DND-41 (cell line): Measurements from ENCODE around the gene KLK3.

ENCODE experiments used
- ATAC-seq: fragments of 200-7000 bp; cut with Tn5 transposase; 3 replicates; pipeline ENCODE4 v1.9.1; 2021; ENCODE audit warnings: low read depth; ENCODE audit not compliant: insufficient read depth
- DNase-seq: peaks from one replicate; pipeline ENCODE4 v3.0.0-alpha.2; 2020
- H2AFZ ChIP-seq: 2 replicates; pipeline ENCODE4 v1.6.0; 2012; ENCODE audit warnings: low read depth, low read length
- H3K27ac ChIP-seq: 2 replicates; pipeline ENCODE4 v1.5.1; 2012; ENCODE audit warnings: low read length, inconsistent platforms
- H3K27me3 ChIP-seq: fragments of 200-600 bp; sonication (generic); 2 replicates; pipeline ENCODE4 v1.6.0; 2012; ENCODE audit warnings: low read length, mild to moderate bottlenecking, inconsistent platforms; ENCODE audit not compliant: insufficient read depth, poor library complexity
- H3K36me3 ChIP-seq: 2 replicates; pipeline ENCODE4 v1.5.1; 2012; ENCODE audit warnings: low read length, inconsistent platforms; ENCODE audit not compliant: insufficient read depth
- H3K4me1 ChIP-seq: 2 replicates; pipeline ENCODE4 v1.5.1; 2012; ENCODE audit warnings: mild to moderate bottlenecking, low read length; ENCODE audit not compliant: insufficient read depth
- H3K4me2 ChIP-seq: 2 replicates; pipeline ENCODE4 v1.6.0; 2012; ENCODE audit warnings: mild to moderate bottlenecking, moderate library complexity, low read length, inconsistent platforms; ENCODE audit not compliant: insufficient read depth
- H3K4me3 ChIP-seq, 2 experiments: fragments of 200-600 bp in 1 of 2; shearing (Covaris generic) in 1 of 2; 2 replicates each; pipeline ENCODE4 v1.5.1; 2012 to 2016; ENCODE audit warnings: inconsistent platforms in 2 of 2, low read length in 2 of 2, mild to moderate bottlenecking in 2 of 2, low read depth in 1 of 2, moderate library complexity in 1 of 2
- H3K79me2 ChIP-seq: 2 replicates; pipeline ENCODE4 v1.6.0; 2012; ENCODE audit warnings: low read length, inconsistent platforms; ENCODE audit not compliant: insufficient read depth
- H3K9ac ChIP-seq: 2 replicates; pipeline ENCODE4 v1.6.0; 2012; ENCODE audit warnings: low read depth, mild to moderate bottlenecking, inconsistent platforms, low read length, moderate library complexity
- H3K9me3 ChIP-seq: 2 replicates; pipeline ENCODE4 v1.5.1; 2012; ENCODE audit warnings: low read length, moderate library complexity, mild to moderate bottlenecking, inconsistent platforms; ENCODE audit not compliant: insufficient read depth, severe bottlenecking
- H4K20me1 ChIP-seq: 2 replicates; pipeline ENCODE4 v1.6.0; 2012; ENCODE audit warnings: low read length; ENCODE audit not compliant: insufficient read depth
- CTCF ChIP-seq: IDR thresholded peaks from 2 replicates; pipeline ENCODE4 v1.5.1; 2012; ENCODE audit warnings: borderline replicate concordance, low read length, moderate library complexity, mild to moderate bottlenecking; ENCODE audit not compliant: poor library complexity, severe bottlenecking; ENCODE audit errors: extremely low read depth
- EZH2 ChIP-seq: IDR thresholded peaks from 3 replicates; pipeline ENCODE4 v1.6.1; 2012; ENCODE audit warnings: borderline replicate concordance, low read depth, mild to moderate bottlenecking, moderate library complexity, low read length, inconsistent platforms; ENCODE audit not compliant: severe bottlenecking

KLK3 gene

GRCh38 chr19:50877338-50877737, 22.6 kb downstream of the KLK3 start:
- DNase-seq (no peak), ATAC-seq (no peak)
- Histone ChIP-seq H3K36me3 (no peaks in the 10 kb centered on the region), H3K9me3 (no peaks in the 10 kb centered on the region), H3K27ac (no peak overlapping the region), H3K4me1 (no peaks in the 10 kb centered on the region), H3K4me2 (no peak overlapping the region), H4K20me1 (0 out of 2 replicates have a peak, but pooled peaks cover 5% of the 10 kb centered on the region), H3K27me3 (peaks cover 22% of the 10 kb centered on the region), H2AFZ (no peak overlapping the region), H3K4me3 (no peak overlapping the region), H3K9ac (no peak overlapping the region), H3K79me2 (no peaks in the 10 kb centered on the region)
- TF ChIP-seq EZH2, result no peak
- TF ChIP-seq CTCF, result no peak

DNA sequence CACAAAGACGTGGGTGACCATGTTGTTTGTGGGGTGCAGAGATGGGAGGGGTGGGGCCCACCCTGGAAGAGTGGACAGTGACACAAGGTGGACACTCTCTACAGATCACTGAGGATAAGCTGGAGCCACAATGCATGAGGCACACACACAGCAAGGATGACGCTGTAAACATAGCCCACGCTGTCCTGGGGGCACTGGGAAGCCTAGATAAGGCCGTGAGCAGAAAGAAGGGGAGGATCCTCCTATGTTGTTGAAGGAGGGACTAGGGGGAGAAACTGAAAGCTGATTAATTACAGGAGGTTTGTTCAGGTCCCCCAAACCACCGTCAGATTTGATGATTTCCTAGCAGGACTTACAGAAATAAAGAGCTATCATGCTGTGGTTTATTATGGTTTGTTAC, 24.1 kb downstream of the KLK3 start:
- H3K4me2 ChIP-seq, result no peak overlapping the region
- H3K27ac ChIP-seq, result no peak overlapping the region
- no peak overlapping the region for H3K9ac ChIP-seq

GRCh38 chr19:50880241-50880640, 25.5 kb downstream of the KLK3 start:
- H3K36me3 ChIP-seq, result no peaks in the 10 kb centered on the region
- no peaks in the 10 kb centered on the region for H3K79me2 ChIP-seq
- no peak overlapping the region for H3K9ac ChIP-seq
- H3K27ac ChIP-seq, result no peak overlapping the region
- ATAC-seq, result no peak
- H3K4me3 ChIP-seq, result no peak overlapping the region
- H3K4me1 ChIP-seq, result no peaks in the 10 kb centered on the region
- DNase-seq, result no peak
- H3K27me3 ChIP-seq, result peaks cover 18% of the 10 kb centered on the region
- H3K4me2 ChIP-seq, result no peak overlapping the region
- TF ChIP-seq EZH2, result no peak
- H2AFZ ChIP-seq, result no peak overlapping the region
- H4K20me1 ChIP-seq, result 0 out of 2 replicates have a peak, but pooled peaks cover 5% of the 10 kb centered on the region
- no peaks in the 10 kb centered on the region for H3K9me3 ChIP-seq

More for the DNA sequence above, 24.1 kb downstream of the KLK3 start:
- Histone ChIP-seq H3K27me3 (peaks cover 13% of the 10 kb centered on the region), H3K36me3 (no peaks in the 10 kb centered on the region), H3K4me1 (no peaks in the 10 kb centered on the region), H2AFZ (no peak overlapping the region), H3K4me3 (no peak overlapping the region), H3K79me2 (no peaks in the 10 kb centered on the region), H4K20me1 (0 out of 2 replicates have a peak, but pooled peaks cover 5% of the 10 kb centered on the region), H3K9me3 (no peaks in the 10 kb centered on the region)
- no peak for DNase-seq
- ATAC-seq, result no peak
- no peak for TF ChIP-seq EZH2
- no peak for TF ChIP-seq CTCF

DNA sequence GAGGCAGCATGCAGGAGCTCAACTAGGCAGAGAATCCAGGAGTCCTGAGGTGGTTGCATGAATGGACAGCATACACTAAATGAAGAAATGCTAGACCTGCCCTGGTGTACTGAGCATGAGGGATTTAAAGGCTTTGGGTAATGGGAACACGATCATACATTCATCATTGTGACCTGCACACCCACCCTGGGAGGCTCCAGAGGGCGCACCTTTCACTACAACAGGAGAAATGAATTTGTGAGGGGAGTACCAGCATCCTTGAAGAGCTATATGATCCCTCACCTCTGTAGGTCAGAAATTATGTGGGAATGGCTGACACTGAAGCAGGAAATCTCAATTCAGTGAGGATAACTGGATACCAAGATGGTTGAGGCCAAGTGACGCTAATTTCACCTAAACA, 27.5 kb downstream of the KLK3 start:
- H3K9me3 ChIP-seq, result no peaks in the 10 kb centered on the region
- peak; percentile 24 for TF ChIP-seq CTCF
- no peak for TF ChIP-seq EZH2
- H3K79me2 ChIP-seq, result no peaks in the 10 kb centered on the region
- no peak for DNase-seq
- H3K9ac ChIP-seq, result no peak overlapping the region
- H3K27ac ChIP-seq, result no peak overlapping the region
- H3K4me3 ChIP-seq, result no peak overlapping the region
- no peak overlapping the region for H2AFZ ChIP-seq
- 0 out of 2 replicates have a peak, but pooled peaks cover 5% of the 10 kb centered on the region for H4K20me1 ChIP-seq
- no peaks in the 10 kb centered on the region for H3K4me1 ChIP-seq
- ATAC-seq, result no peak
- H3K36me3 ChIP-seq, result no peaks in the 10 kb centered on the region
- H3K4me2 ChIP-seq, result no peak overlapping the region
- H3K27me3 ChIP-seq, result peaks cover 12% of the 10 kb centered on the region
